HEK293T (cell line): ENCODE measurements around the gene NHEJ1.

Source experiments
- CTCF ChIA-PET: fragments of 350-600 bp; formaldehyde crosslinking; extraction: SDS; loops from one replicate; lab custom pipeline; 2021; ENCODE audit warnings: antibody characterized with exemption, inconsistent platforms; lab: Yijun Ruan, JAX
- POLR2A ChIA-PET: fragments of 350-600 bp; formaldehyde crosslinking; extraction: SDS; loops from one replicate; lab custom pipeline; 2020; ENCODE audit warnings: antibody characterized with exemption, inconsistent platforms; lab: Yijun Ruan, JAX
- DNase-seq: peaks from one replicate; pipeline ENCODE4 v3.0.0; 2012; ENCODE audit warnings: mixed read lengths; ENCODE audit errors: extremely low spot score
- ARNT ChIP-seq: fragments of 450-650 bp; IDR thresholded peaks from 2 replicates; pipeline ENCODE4 v1.6.1; 2017; ENCODE audit warnings: mild to moderate bottlenecking
- BHLHE40 ChIP-seq: fragments of 450-650 bp; IDR thresholded peaks from 2 replicates; pipeline ENCODE4 v1.6.1; 2016; ENCODE audit warnings: mild to moderate bottlenecking, moderate library complexity, borderline replicate concordance
- CTBP1 ChIP-seq: fragments of 450-650 bp; IDR thresholded peaks from 2 replicates; pipeline ENCODE4 v1.6.1; 2016; ENCODE audit warnings: borderline replicate concordance
- ELF4 ChIP-seq: fragments of 450-650 bp; IDR thresholded peaks from 2 replicates; pipeline ENCODE4 v1.6.1; 2017; ENCODE audit warnings: antibody characterized with exemption
- FOXA1 ChIP-seq: fragments of 450-650 bp; IDR thresholded peaks from 2 replicates; pipeline ENCODE4 v1.6.1; 2016; ENCODE audit warnings: mild to moderate bottlenecking
- FOXK2 ChIP-seq: fragments of 450-650 bp; IDR thresholded peaks from 2 replicates; pipeline ENCODE4 v1.6.1; 2016; ENCODE audit warnings: mild to moderate bottlenecking
- FOXM1 ChIP-seq: fragments of 450-650 bp; IDR thresholded peaks from 2 replicates; pipeline ENCODE4 v1.6.1; 2017; ENCODE audit warnings: mild to moderate bottlenecking, borderline replicate concordance
- HDGF ChIP-seq: fragments of 450-650 bp; IDR thresholded peaks from 2 replicates; pipeline ENCODE4 v1.6.1; 2017; ENCODE audit warnings: antibody characterized with exemption, borderline replicate concordance
- L3MBTL2 ChIP-seq: fragments of 450-650 bp; conservative IDR thresholded peaks from 2 replicates; pipeline ENCODE4 v1.6.1; 2016; ENCODE audit warnings: mild to moderate bottlenecking
- LEF1 ChIP-seq: fragments of 450-650 bp; IDR thresholded peaks from 2 replicates; pipeline ENCODE4 v1.6.1; 2017; ENCODE audit warnings: mild to moderate bottlenecking, borderline replicate concordance
- NFRKB ChIP-seq: fragments of 450-650 bp; IDR thresholded peaks from 2 replicates; pipeline ENCODE4 v1.6.1; 2016; ENCODE audit warnings: mild to moderate bottlenecking, moderate library complexity
- SP1 ChIP-seq: fragments of 450-650 bp; IDR thresholded peaks from 2 replicates; pipeline ENCODE4 v1.6.1; 2017
- SUZ12 ChIP-seq: fragments of 450-650 bp; IDR thresholded peaks from 2 replicates; pipeline ENCODE4 v1.6.1; 2016; ENCODE audit warnings: mild to moderate bottlenecking
- TARDBP ChIP-seq: fragments of 450-650 bp; IDR thresholded peaks from 2 replicates; pipeline ENCODE4 v1.6.1; 2016
- ZNF384 ChIP-seq: fragments of 450-650 bp; IDR thresholded peaks from 2 replicates; pipeline ENCODE4 v1.6.1; 2016
- TF ChIP-seq, protein P1 (sequence below): fragments of 450-650 bp; IDR thresholded peaks from 2 replicates; pipeline ENCODE4 v1.6.1; 2016

NHEJ1 gene

DNA sequence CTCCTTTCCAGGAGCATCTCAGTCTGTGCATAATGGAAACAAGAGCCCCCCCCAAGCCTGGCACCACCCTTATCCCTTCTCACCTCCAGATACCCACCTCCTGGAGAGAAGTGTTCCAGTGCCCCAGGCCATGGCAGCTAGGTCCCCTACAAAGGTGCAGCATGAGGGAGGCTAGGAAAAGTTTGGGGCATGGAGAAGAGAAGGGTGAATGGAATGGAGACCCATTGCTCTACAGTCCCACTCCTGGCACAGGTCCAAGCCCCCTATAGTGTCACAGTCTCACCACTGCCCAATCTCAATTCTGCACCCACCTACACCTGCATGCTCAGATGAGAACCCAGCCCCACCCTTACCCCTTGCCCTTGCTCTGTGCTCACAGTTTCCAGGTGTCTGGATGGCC, 8.3 kb upstream of the NHEJ1 start:
- POLR2A ChIA-PET = no interaction called here
- DNase-seq = no peak
- TF ChIP-seq NFRKB = no peak
- TF ChIP-seq ARNT = no peak
- no peak for TF ChIP-seq FOXA1
- no peak for TF ChIP-seq HDGF
- TF ChIP-seq FOXM1 = no peak
- TF ChIP-seq, protein P1, sequence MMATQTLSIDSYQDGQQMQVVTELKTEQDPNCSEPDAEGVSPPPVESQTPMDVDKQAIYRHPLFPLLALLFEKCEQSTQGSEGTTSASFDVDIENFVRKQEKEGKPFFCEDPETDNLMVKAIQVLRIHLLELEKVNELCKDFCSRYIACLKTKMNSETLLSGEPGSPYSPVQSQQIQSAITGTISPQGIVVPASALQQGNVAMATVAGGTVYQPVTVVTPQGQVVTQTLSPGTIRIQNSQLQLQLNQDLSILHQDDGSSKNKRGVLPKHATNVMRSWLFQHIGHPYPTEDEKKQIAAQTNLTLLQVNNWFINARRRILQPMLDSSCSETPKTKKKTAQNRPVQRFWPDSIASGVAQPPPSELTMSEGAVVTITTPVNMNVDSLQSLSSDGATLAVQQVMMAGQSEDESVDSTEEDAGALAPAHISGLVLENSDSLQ = no peak
- TF ChIP-seq LEF1 = no peak
- TF ChIP-seq FOXK2 = no peak
- TF ChIP-seq SP1 = no peak
- no peak for TF ChIP-seq SUZ12
- CTCF ChIA-PET = no interaction called here

DNA sequence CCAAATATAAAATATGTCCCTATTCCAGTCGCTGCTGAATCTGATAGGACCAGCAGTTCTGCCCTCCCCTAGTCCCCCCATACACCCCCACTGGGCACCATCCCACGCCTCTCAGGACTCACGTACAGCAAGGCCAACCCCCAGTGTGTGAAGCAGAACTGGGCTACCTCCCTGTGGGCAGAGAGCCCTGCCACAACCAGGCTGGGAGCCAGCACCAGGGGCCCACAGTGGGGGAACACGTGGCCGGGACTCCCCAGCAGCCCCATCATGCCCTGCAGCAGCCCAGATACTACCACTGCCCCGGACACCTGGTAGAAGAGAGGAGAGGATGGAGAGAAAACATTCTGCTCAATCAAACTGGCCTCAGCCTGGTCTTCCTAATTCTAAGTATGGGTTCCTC, 7.9 kb upstream of the NHEJ1 start:
- ChIA-PET POLR2A (no interaction called here), CTCF (no interaction called here)
- TF ChIP-seq ELF4 (no peak), LEF1 (no peak), ZNF384 (no peak), NFRKB (no peak), SUZ12 (no peak), ARNT (no peak), HDGF (no peak), CTBP1 (no peak), FOXK2 (no peak), L3MBTL2 (no peak), FOXM1 (no peak), TARDBP (no peak)
- TF ChIP-seq, protein P1 = no peak
- DNase-seq = no peak

DNA sequence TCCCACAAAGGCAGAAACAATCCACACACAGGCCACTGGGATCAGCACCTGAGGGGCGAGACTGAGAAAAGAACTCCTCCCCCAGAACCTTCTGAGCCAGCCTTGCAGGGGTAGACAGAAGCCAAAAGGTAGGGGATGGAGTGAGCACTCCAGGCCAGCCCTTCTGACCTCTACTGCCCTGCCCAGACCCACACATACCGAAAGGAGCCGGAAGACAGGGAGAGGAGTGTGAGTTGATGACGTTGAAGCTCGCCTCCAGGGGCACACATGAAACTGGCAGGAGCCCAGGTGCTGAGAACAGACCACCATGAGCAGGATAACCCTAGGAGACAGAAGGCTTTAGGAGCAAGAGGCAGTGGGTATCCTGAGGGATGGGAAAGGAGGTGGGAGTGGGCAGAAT, 7.4 kb upstream of the NHEJ1 start:
- ChIA-PET CTCF (no interaction called here), POLR2A (no interaction called here)
- TF ChIP-seq FOXK2 (no peak), ELF4 (no peak), FOXM1 (no peak), SUZ12 (no peak), L3MBTL2 (no peak), LEF1 (no peak), CTBP1 (no peak), TARDBP (no peak), BHLHE40 (no peak), NFRKB (no peak), FOXA1 (no peak), HDGF (no peak), SP1 (no peak), ZNF384 (no peak), ARNT (no peak)
- TF ChIP-seq, protein P1 = no peak
- no peak for DNase-seq

DNA sequence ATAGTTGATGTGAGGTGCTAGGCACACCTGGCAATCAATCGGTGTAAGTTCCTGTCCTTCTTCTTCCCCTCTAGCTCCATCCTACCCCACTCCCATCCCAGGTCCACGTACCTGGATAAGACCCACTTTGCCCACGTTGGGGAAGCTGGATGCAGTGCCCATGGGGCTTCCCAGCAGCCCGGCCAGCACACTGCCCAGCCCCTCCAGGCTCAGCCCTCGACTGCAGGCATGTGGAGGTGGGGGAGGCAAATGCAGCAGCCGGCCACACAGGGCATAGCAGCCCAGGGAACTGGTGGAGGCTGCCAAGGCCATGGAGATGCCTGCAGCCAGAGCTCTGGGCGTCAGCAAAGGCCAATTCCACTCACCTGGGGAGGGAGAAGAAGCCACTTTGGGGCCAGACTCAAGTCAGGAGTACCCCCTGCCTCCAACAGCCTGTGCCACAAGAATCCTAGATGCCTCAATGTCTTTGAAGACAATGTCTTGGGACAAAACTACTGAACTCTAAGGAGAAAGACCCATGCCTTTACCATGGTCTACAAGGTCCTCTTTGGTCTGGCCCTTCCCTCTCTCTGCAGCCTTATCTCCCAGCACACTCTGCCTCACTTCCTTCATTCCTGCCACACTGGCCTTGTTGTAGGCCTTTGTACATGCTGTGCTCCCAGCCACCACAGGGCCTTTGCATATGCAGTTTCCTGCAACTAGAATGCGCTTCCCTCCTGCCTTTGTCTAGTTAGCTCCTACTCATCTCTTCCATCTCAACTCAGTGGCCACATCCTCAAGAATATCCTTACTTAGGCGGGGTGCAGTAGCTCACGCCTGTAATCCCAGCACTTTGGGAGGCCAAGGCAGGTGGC, 4.7 kb upstream of the NHEJ1 start:
- ChIA-PET CTCF (no interaction called here), POLR2A (interaction anchor here (1.4 kb wide), 1 partner anchor 11 kb away, joined by 6 read pairs; the partner anchor contains the start of gene CNPPD1)
- TF ChIP-seq LEF1 = no peak
- DNase-seq = no peak

DNA sequence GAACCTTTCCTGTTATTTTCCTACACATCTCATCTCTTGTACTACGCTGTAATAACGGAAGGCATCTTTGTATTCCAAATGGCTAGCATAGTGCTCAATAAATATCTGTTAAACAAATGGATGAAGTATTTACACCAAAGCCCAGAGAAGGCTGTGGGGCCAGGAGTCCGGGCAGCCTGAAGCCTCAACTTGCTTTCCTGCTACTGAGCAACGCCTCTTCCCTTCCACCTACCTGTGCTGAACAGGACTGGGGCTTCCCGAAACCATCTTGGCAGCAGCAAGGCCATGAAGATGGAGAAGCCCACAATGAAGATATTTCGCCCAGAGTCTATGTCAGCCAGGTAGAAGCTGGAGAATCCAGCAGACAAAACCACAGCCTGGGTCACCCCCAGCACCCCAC, 2.5 kb upstream of the NHEJ1 start:
- no peak for DNase-seq
- POLR2A ChIA-PET = interaction anchor here (0.6 kb wide), 1 partner anchor 13 kb away, joined by 5 read pairs; the partner anchor contains the start of gene CNPPD1
- CTCF ChIA-PET = no interaction called here
- TF ChIP-seq BHLHE40 (no peak), L3MBTL2 (no peak), FOXM1 (no peak), ZNF384 (no peak), ARNT (no peak), ELF4 (no peak)
- TF ChIP-seq, protein P1 = no peak

DNA sequence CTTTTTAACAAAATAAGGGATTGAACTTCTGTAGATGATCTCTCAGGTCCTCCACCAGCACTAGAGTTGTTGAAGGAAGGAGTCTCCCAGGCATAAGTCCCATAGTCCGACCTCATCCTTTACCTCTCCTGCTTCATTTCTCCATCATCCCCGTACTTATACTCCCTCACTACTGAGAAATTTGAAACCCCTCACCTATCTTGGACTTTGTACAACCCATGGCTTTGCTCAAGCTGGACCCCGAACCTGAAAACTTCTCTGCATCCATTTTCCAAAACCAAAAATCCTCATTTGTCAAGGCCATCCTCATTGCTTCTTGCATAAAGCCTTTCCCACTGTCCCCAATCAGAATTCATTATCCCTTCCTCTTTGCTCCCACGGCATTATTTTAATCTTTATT, 482 bp upstream of the NHEJ1 start:
- CTCF ChIA-PET = no interaction called here
- no peak for DNase-seq

More for the DNA sequence above, 482 bp upstream of the NHEJ1 start:
- POLR2A ChIA-PET = no interaction called here
- no peak for TF ChIP-seq ELF4
- no peak for TF ChIP-seq FOXA1
- TF ChIP-seq L3MBTL2 = no peak
- TF ChIP-seq NFRKB = no peak
- TF ChIP-seq ARNT = no peak
